HG03460 (cell line): ENCODE measurements around the gene WDR1.

Source experiments
- ATAC-seq: cut with Tn5 transposase; IDR thresholded peaks from one replicate; pipeline ENCODE4 v1.9.1; 2021; ENCODE audit not compliant: unreplicated experiment

WDR1 gene

DNA sequence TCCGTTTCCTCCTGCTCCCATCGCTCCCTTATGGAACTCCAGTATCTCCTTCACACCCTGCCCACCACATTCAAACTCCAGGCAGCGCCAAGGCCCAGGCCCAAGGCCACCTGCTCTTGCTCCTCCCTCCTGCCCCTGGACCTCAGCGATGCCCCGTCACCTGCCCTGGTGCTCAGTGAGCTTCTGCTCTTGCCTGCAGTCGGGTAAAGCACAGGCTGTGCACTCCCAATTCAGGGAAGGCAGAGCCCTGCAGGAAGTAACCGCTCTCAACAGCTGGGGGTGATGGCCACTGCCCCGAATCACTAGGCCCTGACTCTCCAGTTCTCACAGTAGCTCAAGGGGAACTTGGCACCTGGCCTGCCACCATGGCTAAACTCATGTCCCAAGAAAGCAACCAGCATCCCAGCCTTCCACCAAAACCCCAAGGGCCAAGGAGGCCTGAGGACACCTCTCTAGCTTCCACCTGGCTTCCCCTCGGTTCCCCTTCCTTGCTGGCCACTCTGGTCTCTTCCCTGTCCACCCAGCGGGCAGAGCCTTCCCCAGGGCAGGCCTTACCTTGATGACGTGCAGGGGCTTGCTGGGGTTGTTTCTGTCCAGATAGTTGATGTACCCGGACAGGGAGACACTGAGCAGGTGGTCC lies 29.3 kb downstream of the WDR1 start:
- no peak for ATAC-seq

DNA sequence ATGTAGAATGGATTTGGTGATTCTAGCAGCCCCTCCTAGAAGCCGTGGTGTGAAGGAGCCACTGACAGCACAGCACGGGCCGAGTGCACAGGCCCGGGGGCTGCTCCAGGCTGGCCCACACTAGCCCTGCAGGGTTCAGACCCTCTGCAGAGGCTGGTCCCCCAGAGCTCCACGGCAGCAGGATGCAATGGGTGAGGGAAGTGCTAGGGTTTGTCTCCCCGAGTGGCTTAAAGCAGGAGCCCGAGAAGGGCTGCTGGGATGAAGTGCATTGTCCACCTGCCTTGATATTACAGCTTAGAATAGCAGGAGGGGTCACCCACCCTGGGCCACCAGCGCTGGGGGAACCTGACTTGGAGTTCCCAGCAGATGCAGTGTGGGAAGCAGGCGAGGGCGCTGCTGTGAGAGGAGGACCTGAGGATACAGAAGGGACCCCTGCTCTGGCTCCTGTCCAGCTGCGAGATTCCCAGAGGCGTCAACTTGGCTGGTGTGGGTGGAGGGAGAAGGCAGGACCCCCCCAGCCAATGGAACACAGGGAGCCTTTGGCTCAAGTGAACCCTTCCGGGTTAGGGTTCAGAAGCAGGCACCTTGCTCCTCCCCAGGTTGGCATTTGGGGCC lies 30.0 kb downstream of the WDR1 start:
- ATAC-seq, result no peak

- no peak for ATAC-seq
Measured at GRCh38 chr4:10085828-10086505, 30.6 kb downstream of the WDR1 start.

DNA sequence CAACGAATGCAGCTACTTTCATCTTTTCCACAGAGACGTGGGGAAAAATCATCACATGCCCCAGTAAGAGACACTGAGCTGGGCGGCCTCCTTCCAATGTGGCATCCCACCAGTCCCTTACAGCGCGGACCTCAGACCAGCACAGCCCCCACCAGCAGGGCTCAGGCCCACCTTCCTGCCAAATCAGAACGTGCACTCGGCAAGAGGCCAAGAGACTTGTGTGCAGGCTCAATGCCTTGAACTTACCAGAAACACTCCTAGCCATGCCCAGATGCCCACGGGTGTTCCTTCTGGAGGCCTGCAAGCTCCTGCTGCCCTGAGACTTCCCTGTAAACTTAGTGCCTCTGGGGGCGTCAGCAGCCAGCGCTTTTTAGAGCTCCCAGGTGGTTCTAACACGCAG lies 31.2 kb downstream of the WDR1 start:
- no peak for ATAC-seq

DNA sequence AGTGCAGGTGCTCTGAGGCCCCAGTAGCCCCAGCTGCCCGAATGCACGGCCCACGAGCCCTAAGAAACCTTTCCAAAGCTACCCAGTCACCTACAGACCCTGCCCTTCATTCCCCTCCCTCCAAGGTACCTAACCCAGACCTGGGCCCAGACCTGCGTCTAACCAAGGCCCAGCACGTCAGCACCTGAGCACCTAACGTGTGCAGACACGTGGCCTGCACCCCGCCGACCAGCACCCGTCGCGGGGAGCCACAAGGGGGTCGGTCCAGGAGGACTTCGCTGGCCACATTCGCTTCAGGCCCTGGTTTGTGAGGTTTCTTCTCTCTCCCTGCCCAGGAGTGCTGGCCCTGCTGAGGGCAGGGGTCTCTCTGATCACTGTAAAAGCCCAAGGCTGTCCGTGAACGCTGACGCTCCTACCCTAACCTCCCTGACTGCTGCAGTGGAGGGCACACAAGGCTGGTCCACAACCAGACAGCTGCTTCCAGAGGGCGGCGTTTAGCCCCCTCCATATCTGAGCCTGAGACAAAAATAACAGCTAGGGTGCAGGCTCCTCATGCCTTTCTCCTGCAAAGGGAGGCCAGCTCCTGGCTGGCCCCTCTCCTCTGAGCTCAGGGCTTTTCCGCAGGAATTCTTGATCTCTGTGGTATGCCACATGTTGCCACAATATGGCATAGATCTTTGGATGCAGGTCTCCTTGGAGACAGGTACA lies 31.8 kb downstream of the WDR1 start:
- ATAC-seq, result no peak

DNA sequence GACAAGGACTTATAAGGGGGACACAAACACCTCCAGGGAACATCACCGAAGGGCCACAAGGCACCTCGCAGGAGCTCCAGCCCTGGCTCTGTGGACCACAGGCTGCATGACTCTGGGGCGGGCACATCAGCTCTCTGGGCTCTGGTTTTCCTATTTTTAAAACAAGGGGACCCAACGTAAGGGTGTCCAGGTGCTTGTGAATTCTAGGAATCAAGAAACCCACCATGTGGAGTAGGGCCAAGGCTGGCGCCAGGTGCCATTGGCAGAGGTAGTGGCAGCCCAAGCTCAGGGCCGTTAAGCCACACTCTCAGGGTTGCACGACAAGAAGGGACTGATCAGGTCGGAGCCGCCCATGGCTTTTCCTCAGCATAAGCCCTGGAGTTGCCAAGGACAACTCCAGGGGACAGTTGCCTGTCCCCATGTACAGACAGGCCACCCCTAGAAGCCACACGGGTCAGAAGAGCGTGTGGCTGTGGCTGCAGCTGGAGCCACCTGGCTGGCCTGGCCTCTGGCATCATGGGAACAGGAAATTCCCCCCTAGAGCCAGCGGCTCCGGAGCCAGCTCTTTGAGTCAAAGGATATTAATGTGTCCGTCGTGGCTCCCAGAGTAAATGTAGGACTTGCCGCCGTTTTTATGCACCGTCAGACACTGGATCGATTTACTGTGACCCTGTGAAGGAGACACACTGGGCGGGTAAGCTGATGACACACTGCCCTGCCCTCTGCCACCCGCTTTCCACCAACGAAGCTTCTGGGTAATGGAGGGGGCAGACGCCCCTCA lies 32.5 kb downstream of the WDR1 start:
- ATAC-seq, result no peak

GRCh38 chr4:10083331-10083771 lies 33.2 kb downstream of the WDR1 start:
- no peak for ATAC-seq

DNA sequence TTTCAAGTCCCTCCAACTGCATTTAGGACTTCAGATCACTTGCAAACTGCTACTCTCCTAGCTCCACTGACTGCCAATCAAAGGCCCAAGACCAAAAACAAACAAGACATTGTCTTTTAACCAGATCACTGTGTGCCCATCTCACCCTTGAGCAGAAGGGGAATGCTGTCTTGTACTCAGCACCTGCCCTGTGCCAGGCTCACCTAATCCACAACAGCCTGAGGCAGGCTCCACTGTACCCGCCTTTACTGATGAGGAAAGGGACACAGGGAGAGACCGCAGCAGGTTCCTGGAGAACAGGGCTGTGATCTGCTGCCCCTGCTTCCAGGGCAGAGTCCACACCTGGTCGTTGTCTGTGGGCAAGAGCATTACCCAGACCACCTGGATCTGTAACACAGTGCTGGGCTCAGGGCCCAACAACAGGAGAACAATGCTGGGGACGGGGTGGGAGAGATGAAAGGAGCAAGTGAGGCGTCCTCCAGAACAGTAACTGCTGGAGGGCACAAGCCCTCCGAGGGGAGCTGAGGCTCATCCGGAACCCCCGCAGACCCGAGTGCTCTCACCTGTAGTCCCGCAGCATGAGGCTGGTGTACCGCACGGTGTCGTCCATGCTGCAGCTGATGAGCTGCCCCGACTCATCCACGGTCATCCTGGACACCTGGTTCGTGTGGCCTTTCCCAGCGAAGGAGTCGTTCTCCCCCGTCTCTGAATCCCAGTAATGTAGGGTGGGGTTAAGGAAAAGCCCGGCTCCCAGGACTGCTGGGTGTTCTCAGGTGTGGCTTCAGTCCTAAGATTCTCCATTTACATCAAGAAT lies 33.9 kb downstream of the WDR1 start:
- ATAC-seq, result no peak

DNA sequence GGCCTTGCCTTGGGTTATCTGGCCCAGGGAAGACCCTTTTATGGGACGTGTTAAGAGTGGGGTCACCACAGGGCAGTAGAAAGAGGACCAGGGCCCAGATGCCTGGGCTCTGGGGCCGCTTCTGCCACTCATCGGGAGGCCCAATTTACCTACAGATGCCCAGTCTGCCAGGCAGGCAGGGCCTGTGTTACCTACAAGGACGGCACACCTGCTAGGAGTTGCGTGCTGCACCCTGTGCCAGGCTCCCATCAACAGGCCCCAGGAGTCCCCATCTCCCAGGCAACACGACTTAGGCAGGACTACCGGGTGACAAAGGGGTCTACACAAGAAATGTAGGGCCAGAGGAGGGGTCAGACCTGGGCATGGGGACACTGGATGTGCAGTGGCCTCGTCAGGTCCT lies 34.6 kb downstream of the WDR1 start:
- ATAC-seq, result no peak

GRCh38 chr4:10081218-10081606 lies 35.4 kb downstream of the WDR1 start:
- no peak for ATAC-seq

DNA sequence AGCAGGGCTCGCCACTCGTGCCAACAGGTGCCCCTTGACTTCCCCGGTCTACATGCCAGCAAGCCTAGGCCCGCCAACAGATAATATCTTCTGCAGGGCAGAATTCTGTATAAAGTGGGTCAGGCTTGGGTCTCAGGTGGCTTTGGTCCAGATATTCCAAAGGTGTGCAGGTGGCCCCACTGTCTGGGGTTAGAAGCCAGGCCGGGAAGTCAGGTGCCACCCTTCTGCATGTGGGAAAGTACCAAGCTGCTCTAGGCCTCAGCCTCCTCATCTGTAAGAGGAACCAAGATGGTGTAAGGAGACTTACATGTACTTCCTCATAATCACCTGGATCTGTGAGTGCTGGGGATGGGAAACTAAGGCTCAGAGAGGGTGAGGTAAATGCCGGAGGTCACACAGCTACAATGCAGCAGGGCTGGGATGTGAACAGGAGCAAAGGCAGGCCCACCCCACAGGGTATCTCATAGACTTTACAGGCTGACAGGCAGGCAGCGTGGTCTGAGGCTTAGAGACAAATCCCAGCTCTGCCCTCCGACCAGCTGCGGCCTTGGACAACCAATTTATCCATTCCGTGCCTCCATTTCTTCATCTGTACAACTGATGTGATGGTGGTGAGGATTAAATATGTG lies 35.9 kb downstream of the WDR1 start:
- no peak for ATAC-seq

DNA sequence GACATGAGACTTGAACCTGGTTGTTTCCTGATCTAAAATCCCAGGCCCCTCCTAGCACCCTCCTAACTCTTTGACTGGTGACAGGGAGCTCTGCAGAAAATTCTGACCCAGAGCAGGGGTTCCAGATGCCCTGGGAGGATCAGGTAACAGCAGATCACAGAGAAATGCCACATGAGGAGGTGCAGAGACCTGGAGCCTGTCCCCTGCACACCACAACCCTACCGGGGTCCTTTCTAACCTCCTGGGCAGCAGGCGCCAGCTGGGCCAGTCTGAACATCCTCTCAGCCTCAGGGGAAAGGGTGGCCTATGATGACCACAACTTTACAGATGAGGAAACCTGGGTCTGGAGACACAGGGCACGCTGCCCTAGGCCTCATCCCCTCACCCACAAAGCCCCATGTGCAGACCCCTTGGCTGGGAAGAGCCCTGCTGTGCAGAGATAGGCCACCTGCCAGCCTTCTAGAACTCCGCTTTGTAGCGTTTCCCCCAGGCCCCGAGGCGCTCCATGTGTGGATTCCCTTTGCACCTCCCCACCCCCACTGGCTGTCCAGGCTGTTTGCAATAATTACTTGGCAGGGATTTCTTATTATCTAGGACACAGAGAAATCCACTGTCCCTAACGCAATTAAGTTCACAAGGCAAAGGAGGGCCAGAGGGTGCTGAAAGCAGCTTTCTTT lies 36.5 kb downstream of the WDR1 start:
- no peak for ATAC-seq

- no peak for ATAC-seq
Measured at GRCh38 chr4:10079256-10079655, 37.3 kb downstream of the WDR1 start.

GRCh38 chr4:10078481-10079233 lies 37.9 kb downstream of the WDR1 start:
- no peak for ATAC-seq

DNA sequence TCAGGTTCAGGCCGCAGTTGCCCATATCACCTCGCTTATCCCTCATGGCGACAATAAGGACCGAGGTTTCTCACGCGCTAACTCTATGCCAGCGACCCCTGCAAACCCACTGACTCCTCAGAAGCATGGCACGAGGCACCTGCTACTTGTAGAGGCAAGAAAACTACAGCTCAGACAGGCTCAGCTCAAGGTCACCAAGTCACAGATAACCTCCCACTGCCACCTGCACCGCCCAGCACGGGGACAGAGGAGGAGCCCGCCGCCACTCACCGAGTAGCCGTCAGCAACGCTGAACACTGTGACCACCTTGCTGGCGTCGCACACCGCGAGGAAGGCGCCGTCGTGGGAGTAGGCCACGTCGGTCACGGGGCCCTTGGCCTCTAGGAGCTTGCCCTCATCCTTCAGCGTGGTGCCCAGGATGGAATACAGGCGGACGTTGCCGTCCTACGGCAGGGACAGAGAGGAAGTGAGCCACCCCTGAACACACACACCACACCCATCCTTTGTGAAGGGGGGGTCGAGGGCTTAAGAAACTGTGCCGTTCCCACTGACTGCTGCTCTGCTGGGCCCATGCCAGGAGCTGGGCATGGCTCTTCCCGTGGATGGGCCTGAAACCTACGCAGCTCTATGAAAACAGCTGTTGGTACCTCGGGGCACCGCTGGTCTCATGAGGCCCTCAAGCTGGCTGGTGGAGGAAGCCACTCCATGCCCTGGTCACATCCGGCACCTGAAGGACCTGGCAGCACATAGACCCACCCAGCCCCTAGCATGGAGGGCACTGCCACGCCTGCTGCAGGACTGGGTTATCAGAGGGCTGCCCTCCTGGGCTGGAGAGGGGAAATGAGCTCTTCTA lies 38.9 kb downstream of the WDR1 start:
- ATAC-seq, result no peak

GRCh38 chr4:10077076-10077475 lies 39.5 kb downstream of the WDR1 start:
- no peak for ATAC-seq

GRCh38 chr4:10075953-10076391 lies 40.6 kb downstream of the WDR1 start:
- no peak for ATAC-seq
